Measurements from ENCODE around the gene PLCH2.

GRCh38 chr1:2538872-2539271, 62.8 kb downstream of the PLCH2 start:
- TF ChIP-seq SIN3A (IDR thresholded peaks at IDR 0.05; ENCODE audit: low read depth, low read length), result no peak
- TF ChIP-seq ETV6 (conservative IDR thresholded peaks at IDR 0.05 in 1 of 2, IDR thresholded peaks at IDR 0.05 in 1 of 2; ENCODE audit: borderline replicate concordance in 1 of 2, low read depth in 1 of 2), result no peak
- no peak for TF ChIP-seq CTCF (IDR thresholded peaks at IDR 0.05 in 2 of 3, conservative IDR thresholded peaks at IDR 0.05 in 1 of 3; ENCODE audit: control insufficient read depth in 2 of 3, extremely low read depth in 1 of 3, insufficient read depth in 1 of 3, low read depth in 3 of 3, low read length in 3 of 3)
- TF ChIP-seq RELB (IDR thresholded peaks at IDR 0.05; ENCODE audit: low read depth), result no peak
- TF ChIP-seq SREBF1 (IDR thresholded peaks at IDR 0.05; ENCODE audit: low read length), result no peak
- no peak for TF ChIP-seq TCF3 (IDR thresholded peaks at IDR 0.05; ENCODE audit: borderline replicate concordance, insufficient read depth, low read depth, low read length)
- TF ChIP-seq SMC3 (IDR thresholded peaks at IDR 0.05; ENCODE audit: borderline replicate concordance, low read length), result no peak
- no peak for TF ChIP-seq LARP7 (IDR thresholded peaks at IDR 0.05)
- TF ChIP-seq EZH2 (IDR thresholded peaks at IDR 0.05; ENCODE audit: borderline replicate concordance, control insufficient read depth, low read depth, low read length), result no peak
- no peak for TF ChIP-seq POLR2AphosphoS5 (IDR thresholded peaks at IDR 0.05; ENCODE audit: low read length)

All from GM12878 (cell line).